Spleen (tissue), 11 donors: ENCODE data around the gene LRRFIP2. TPM values are rescaled to one million over a fixed set of nuclear protein-coding genes. Genes with fewer than 3 reads are reported as not detected.

Source experiments
- DNase-seq: peaks from one replicate; pipeline ENCODE4 v3.0.0-alpha.2; 2020
- H3K27ac ChIP-seq, 8 donors: fragments of 200-600 bp; sonication (generic) in 7 of 8; 1 replicate in 4 of 8; 2 replicates in 4 of 8; pipeline versions ENCODE4 v1.5.0 to v1.8.0; 2016 to 2021; ENCODE audit warnings: inconsistent platforms in 4 of 8, mild to moderate bottlenecking in 4 of 8, moderate library complexity in 1 of 8
- H3K27me3 ChIP-seq, 7 donors: fragments of 200-600 bp; sonication (generic) in 6 of 7; replicated peaks in 1 of 7; 1 replicate in 4 of 7; 2 replicates in 3 of 7; pipeline versions ENCODE4 v1.5.0 to v1.8.0; 2016 to 2021; ENCODE audit warnings: inconsistent platforms in 3 of 7, mild to moderate bottlenecking in 1 of 7
- H3K36me3 ChIP-seq, 6 donors: fragments of 200-600 bp; sonication (generic) in 5 of 6; 1 replicate in 4 of 6; 2 replicates in 2 of 6; pipeline versions ENCODE4 v1.5.0 to v1.8.0; 2016 to 2021; ENCODE audit warnings: inconsistent platforms in 2 of 6
- H3K4me1 ChIP-seq, 6 donors: fragments of 200-600 bp; sonication (generic) in 5 of 6; 1 replicate in 3 of 6; 2 replicates in 3 of 6; pipeline versions ENCODE4 v1.5.0 to v1.8.0; 2016 to 2021; ENCODE audit warnings: inconsistent platforms in 3 of 6
- H3K4me3 ChIP-seq, 8 donors: fragments of 200-600 bp; sonication (generic) in 7 of 8; 1 replicate in 4 of 8; 2 replicates in 4 of 8; pipeline versions ENCODE4 v1.5.0 to v1.8.0; 2016 to 2021; ENCODE audit warnings: inconsistent platforms in 4 of 8, mild to moderate bottlenecking in 4 of 8, moderate library complexity in 2 of 8
- H3K9me3 ChIP-seq, 8 donors: fragments of 200-600 bp; sonication (generic) in 7 of 8; 1 replicate in 4 of 8; 2 replicates in 4 of 8; pipeline versions ENCODE4 v1.5.0 to v1.8.0; 2016 to 2021; ENCODE audit warnings: inconsistent platforms in 4 of 8
- POLR2A ChIP-seq, 3 donors: fragments of 450-650 bp; IDR thresholded peaks; one replicate each; pipeline ENCODE4 v1.5.1; 2017; ENCODE audit warnings: antibody characterized with exemption in 3 of 3, mild to moderate bottlenecking in 1 of 3
- POLR2AphosphoS5 ChIP-seq, 3 donors: sonication (generic); formaldehyde crosslinking; IDR thresholded peaks; one replicate each; pipeline ENCODE4 v1.5.1; 2017; ENCODE audit warnings: antibody characterized with exemption in 3 of 3
- WGBS, 5 donors: extraction: QIAGEN DNeasy Blood & Tissue Kit in 3 of 5; methylation state at CpG; one replicate each; pipeline versions ENCODE4 v1.1.5 to v1.1.7; 2013 to 2018; 5-methylcytosine and 5-hydroxymethylcytosine counted together
- intact Hi-C: fragments of 100-400 bp; cut with DNase I; formaldehyde crosslinking; loops from one replicate; pipeline ENCODE4 v1.15.0; 2023; ENCODE audit warnings: low total_unique reads
- polyA plus RNA-seq, 3 donors: library from polyadenylated mRNA; stranded (reverse); fragments of 200-250 nt; gene quantifications; one replicate each; pipeline ENCODE4 v1.2.1, GENCODE V29; 2013
- total RNA-seq, 7 donors: library from RNA; depleted of rRNA in 3 of 7; stranded (reverse); fragments of >200 nt in 3 of 7; fragmentation: NEBNext Ultra II Directional in 4 of 7; extraction: Animal tissue kit (Norgen Biotek cat#: 25700) in 4 of 7; gene quantifications; one replicate each; pipeline versions ENCODE4 v1.1.0 to v1.2.1, GENCODE V29; 2016 to 2021
- TF ChIP-seq, protein P1 (sequence below), 11 experiments: fragments of 200-600 bp in 7 of 11; fragments of 450-650 bp in 4 of 11; sonication (generic) in 4 of 11; IDR thresholded peaks in 8 of 11; conservative IDR thresholded peaks in 3 of 11; 1 replicate in 7 of 11; 2 replicates in 4 of 11; pipeline versions ENCODE4 v1.4.0 to v1.8.0; 2016 to 2021; ENCODE audit warnings: antibody characterized with exemption in 11 of 11, inconsistent platforms in 4 of 11, mild to moderate bottlenecking in 1 of 11
- donor health status: healthy with polysubstance abuse.
- donor health status: DM: no; HTN: no; CAD: no; lungs with moderate emphysema.
- donor health status: DM: no; HTN: no; CAD: no.
- donor health status: Bipolar disorder and iron deficiency.
- donor health status: healthy.
- donor health status: DM: no; HTN: no; CAD: no.
- donor health status: DM: yes; HTN: yes; CAD: no.

LRRFIP2 gene
- total and polyA plus RNA-seq, 10 donors, result 18.9 to 111 (median 86.9) TPM

DNA sequence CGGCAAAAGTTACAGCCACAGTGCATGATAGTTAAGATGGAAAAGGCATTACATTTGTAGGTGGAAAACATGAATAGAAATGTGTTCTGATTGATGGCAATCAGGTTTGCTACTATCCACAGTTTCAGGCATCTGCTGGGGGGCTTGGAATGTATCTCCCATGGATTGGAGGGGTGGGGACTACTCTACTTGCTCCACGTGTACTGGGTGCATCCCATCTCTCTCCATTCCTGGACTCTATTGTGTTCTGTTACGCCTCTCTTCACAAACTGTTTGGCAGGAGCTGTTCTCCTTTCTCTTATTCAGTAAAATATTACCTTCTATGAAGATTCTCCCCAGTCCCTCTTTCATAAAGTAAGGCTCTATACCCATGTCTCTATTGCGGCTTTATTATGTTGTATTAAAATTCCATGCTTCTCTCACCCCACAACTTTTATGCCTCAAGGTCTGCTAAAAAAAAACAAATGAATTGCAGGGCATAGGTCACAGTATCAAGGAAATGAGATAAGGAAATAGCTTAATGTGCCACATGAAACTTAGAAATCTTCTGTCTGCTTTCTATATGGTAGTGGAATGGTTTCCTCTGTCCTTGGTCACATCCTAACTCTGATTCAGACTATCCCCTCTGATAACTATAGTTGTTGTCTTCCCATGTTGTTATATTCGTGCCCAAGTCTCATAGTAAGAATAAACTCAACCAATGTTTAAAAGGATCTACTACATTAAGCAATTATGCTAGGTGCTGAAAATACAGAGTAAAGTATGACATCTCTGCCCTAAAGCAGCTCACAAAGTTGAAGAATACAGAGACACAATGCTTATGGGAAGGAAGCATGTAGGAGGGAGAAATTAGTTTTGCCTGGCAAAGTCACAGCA, 43.2 kb downstream of the LRRFIP2 start:
- intact Hi-C loops, result no loop called here
- no peak for TF ChIP-seq POLR2A (IDR thresholded peaks at IDR 0.05)
- peak in 1 of 3 donors; percentile 11 for TF ChIP-seq POLR2AphosphoS5 (IDR thresholded peaks at IDR 0.05)
- DNase-seq, result no peak
- peaks cover 0 to 82% (median 23%) of the 10 kb centered on the region in 6 donors for H3K4me1 ChIP-seq
- no peaks in the 10 kb centered on the region for H3K27me3 ChIP-seq
- no peaks in the 10 kb centered on the region for H3K9me3 ChIP-seq
- no peak overlapping the region for H3K4me3 ChIP-seq
- peak overlapping the region; percentile 53 to 83 (median 72) for H3K27ac ChIP-seq
- peaks cover 0 to 24% (median 0%) of the 10 kb centered on the region in 6 donors for H3K36me3 ChIP-seq
- 69 to 80% (median 72%) methylated on average over 5 of the region's 5 CpGs for WGBS, 5 donors

DNA sequence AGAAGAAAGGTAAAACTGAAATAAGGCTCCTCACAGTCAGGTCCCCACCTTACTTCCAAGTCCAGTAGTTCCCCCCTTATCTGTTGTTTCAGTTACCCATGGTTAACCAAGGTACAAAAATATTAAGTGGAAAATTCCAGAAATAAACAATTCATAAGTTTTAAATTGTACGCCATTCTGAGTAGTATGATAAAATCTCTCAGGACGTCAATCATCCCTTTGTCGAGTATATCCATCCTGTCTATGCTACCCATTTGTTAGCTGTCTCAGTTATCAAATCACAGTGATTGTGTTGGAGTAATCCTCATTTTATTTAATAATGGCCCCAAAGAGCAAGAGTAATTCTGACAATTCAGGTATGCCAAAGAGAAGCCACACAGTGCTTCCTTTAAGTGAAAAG, 43.9 kb downstream of the LRRFIP2 start:
- intact Hi-C loops, result no loop called here
- WGBS, 5 donors, result 69 to 89% (median 86%) methylated on average over 3 of the region's 3 CpGs
- no peaks in the 10 kb centered on the region for H3K27me3 ChIP-seq
- peaks cover 0 to 24% (median 0%) of the 10 kb centered on the region in 6 donors for H3K36me3 ChIP-seq
- no peaks in the 10 kb centered on the region for H3K9me3 ChIP-seq
- H3K4me1 ChIP-seq, result peaks cover 0 to 80% (median 22%) of the 10 kb centered on the region in 6 donors
- DNase-seq, result no peak
- peak overlapping the region in 7 of 8 donors; percentile 34 to 83 (median 72) for H3K27ac ChIP-seq
- H3K4me3 ChIP-seq, result no peak overlapping the region
- TF ChIP-seq POLR2A (IDR thresholded peaks at IDR 0.05) (no peak), POLR2AphosphoS5 (IDR thresholded peaks at IDR 0.05) (no peak)
- TF ChIP-seq, protein P1, sequence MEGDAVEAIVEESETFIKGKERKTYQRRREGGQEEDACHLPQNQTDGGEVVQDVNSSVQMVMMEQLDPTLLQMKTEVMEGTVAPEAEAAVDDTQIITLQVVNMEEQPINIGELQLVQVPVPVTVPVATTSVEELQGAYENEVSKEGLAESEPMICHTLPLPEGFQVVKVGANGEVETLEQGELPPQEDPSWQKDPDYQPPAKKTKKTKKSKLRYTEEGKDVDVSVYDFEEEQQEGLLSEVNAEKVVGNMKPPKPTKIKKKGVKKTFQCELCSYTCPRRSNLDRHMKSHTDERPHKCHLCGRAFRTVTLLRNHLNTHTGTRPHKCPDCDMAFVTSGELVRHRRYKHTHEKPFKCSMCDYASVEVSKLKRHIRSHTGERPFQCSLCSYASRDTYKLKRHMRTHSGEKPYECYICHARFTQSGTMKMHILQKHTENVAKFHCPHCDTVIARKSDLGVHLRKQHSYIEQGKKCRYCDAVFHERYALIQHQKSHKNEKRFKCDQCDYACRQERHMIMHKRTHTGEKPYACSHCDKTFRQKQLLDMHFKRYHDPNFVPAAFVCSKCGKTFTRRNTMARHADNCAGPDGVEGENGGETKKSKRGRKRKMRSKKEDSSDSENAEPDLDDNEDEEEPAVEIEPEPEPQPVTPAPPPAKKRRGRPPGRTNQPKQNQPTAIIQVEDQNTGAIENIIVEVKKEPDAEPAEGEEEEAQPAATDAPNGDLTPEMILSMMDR (IDR thresholded peaks at IDR 0.05 in 8 of 11, conservative IDR thresholded peaks at IDR 0.05 in 3 of 11), result no peak

- Histone ChIP-seq H3K36me3 (peaks cover 0 to 24% (median 0%) of the 10 kb centered on the region in 6 donors), H3K4me3 (no peak overlapping the region), H3K27me3 (no peaks in the 10 kb centered on the region), H3K9me3 (no peaks in the 10 kb centered on the region), H3K27ac (peak overlapping the region in 7 of 8 donors; percentile 34 to 83 (median 72)), H3K4me1 (peaks cover 0 to 79% (median 24%) of the 10 kb centered on the region in 6 donors)
- no peak for TF ChIP-seq POLR2A (IDR thresholded peaks at IDR 0.05)
- TF ChIP-seq, protein P1 (IDR thresholded peaks at IDR 0.05 in 8 of 11, conservative IDR thresholded peaks at IDR 0.05 in 3 of 11), result no peak
- no peak for TF ChIP-seq POLR2AphosphoS5 (IDR thresholded peaks at IDR 0.05)
- intact Hi-C loops, result no loop called here
- WGBS, 5 donors, result 73 to 86% (median 79%) methylated on average over 3 of the region's 3 CpGs
- DNase-seq, result no peak
These were observed 44.5 kb downstream of the LRRFIP2 start for GRCh38 chr3:37129871-37130270.

DNA sequence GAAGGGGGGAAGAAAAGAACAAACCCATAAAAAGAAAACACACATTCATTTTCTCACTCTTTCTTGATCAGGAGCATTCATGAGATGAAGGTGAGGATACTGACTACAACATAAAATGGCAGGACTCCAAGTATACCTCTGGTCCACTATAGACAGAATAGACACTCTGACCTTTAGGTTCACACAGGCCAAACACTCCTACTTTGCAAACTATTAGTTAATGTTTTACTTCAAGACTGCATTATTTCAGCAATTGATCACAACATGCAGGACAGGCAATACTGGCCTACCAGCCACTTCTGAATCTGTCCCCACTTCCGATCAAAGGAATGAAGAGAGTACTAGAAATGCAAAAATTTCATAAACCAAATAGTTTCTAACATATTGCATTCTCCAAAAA, 47.0 kb downstream of the LRRFIP2 start:
- H3K27me3 ChIP-seq, result no peaks in the 10 kb centered on the region
- H3K36me3 ChIP-seq, result peaks cover 0 to 28% (median 0%) of the 10 kb centered on the region in 6 donors
- TF ChIP-seq, protein P1 (IDR thresholded peaks at IDR 0.05 in 8 of 11, conservative IDR thresholded peaks at IDR 0.05 in 3 of 11), result no peak
- TF ChIP-seq POLR2AphosphoS5 (IDR thresholded peaks at IDR 0.05) (no peak), POLR2A (IDR thresholded peaks at IDR 0.05) (no peak)
- intact Hi-C loops, result no loop called here
- no peak for DNase-seq
- peak overlapping the region in 1 of 8 donors; percentile 18 for H3K27ac ChIP-seq
- H3K9me3 ChIP-seq, result no peaks in the 10 kb centered on the region
- 94 to 100% (median 100%) methylated on average over 1 of the region's 1 CpG for WGBS, 5 donors
- peaks cover 0 to 70% (median 25%) of the 10 kb centered on the region in 6 donors for H3K4me1 ChIP-seq
- no peak overlapping the region for H3K4me3 ChIP-seq
